ENCODE data around the gene AFF3. TPM values are rescaled to one million over a fixed set of nuclear protein-coding genes. Genes with fewer than 3 reads are reported as not detected.

Gene AFF3
- total and polyA plus RNA-seq, 4 experiments from 2014 or later: 0.63 to 4.6 (median 3.6) TPM

DNA sequence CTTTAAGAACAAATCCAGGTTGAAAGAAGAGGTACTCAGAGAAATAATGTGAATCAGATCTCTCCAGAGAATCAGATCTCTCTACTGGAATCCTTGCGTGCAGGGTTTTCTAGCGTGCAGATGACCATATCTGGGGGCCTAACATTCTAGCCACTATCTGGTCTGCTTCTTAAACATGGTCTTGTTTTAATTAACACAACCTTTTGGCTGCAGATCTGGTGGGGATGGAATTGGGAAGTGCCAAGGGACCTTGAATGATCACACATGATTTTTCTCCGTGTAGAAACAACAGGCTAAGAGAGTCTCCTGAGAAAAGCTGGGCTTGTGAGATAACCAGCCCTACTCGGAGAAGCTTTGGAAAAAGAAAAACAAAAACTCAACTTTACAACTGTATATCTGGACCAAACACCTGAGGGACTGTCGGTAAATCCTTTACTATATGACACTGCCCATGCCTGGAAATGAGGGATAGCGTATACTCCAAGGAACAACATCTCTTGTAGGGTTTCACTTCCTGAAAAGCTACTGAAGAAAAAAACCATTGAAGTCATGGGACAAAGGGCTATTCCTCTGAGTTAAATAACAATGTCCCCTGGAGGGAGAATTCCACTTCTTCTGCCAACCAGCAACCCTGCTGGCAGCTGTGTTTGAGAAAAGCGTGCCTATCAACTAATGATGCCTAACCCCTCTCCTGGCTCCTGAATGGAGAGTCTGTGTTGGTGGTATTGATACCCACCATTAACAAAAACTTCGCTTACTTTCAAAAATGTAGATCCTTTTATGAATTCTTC is 481.6 kb downstream of the AFF3 start:
- no peaks in the 10 kb centered on the region for H3K4me1 ChIP-seq (ENCODE audit: insufficient read depth, low read length)
- H3K27ac Mint-ChIP-seq: no peak overlapping the region
- H3K4me1 Mint-ChIP-seq: no peaks in the 10 kb centered on the region
- no peak overlapping the region for H3K4me3 Mint-ChIP-seq
- no peaks in the 10 kb centered on the region for H3K36me3 ChIP-seq (ENCODE audit: insufficient read depth, low read length)
- no peak for DNase-seq
- H3K27me3 ChIP-seq (ENCODE audit: insufficient read depth, low read length): no peaks in the 10 kb centered on the region
- H3K27me3 Mint-ChIP-seq: peaks cover 2 to 7% of the 10 kb centered on the region in 2 donors
- CTCF ChIA-PET (ENCODE audit: partially characterized antibody): no interaction called here
- intact Hi-C loops (cut with micrococcal nuclease): no loop called here
- H3K9me3 ChIP-seq (ENCODE audit: control insufficient read depth in 1 of 2, low read length in 2 of 2): no peaks in the 10 kb centered on the region
- no peak overlapping the region for H3K4me3 ChIP-seq (ENCODE audit: low read length in 2 of 2)
- POLR2A ChIA-PET (ENCODE audit: partially characterized antibody): no interaction called here
- no peaks in the 10 kb centered on the region for H3K36me3 Mint-ChIP-seq
- no peak overlapping the region for H3K27ac ChIP-seq (ENCODE audit: low read depth, low read length)
- H3K9me3 Mint-ChIP-seq: peaks cover 0 to 4% (median 0%) of the 10 kb centered on the region in 8 donors

DNA sequence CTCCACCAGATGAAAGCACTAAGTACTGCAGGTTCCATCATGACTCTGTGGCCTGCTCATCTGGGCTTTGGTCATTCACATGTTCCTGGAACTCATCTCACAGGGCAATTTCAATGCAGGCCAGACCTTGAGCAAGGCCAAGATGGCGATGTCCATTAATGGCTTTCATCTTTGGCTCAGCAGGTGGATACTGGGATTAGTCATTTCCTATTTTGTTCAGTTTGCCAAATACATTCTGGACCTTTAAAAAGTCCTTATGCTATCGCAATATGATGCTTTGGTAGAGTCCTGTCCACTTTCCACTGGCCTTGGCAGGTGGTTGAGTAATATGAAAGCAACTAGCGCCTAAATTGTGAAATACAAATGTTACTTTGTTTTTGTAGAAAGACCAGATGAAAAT is 482.5 kb downstream of the AFF3 start:
- Histone ChIP-seq H3K36me3 (ENCODE audit: insufficient read depth, low read length) (no peaks in the 10 kb centered on the region), H3K27me3 (ENCODE audit: insufficient read depth, low read length) (no peaks in the 10 kb centered on the region), H3K9me3 (ENCODE audit: control insufficient read depth in 1 of 2, low read length in 2 of 2) (no peaks in the 10 kb centered on the region), H3K4me1 (ENCODE audit: insufficient read depth, low read length) (no peaks in the 10 kb centered on the region), H3K4me3 (ENCODE audit: low read length in 2 of 2) (no peak overlapping the region), H3K27ac (ENCODE audit: low read depth, low read length) (no peak overlapping the region)
- Mint-ChIP-seq H3K4me3 (no peak overlapping the region), H3K27ac (no peak overlapping the region), H3K27me3 (peaks cover 2 to 4% of the 10 kb centered on the region in 2 donors), H3K4me1 (no peaks in the 10 kb centered on the region), H3K36me3 (no peaks in the 10 kb centered on the region), H3K9me3 (peaks cover 0 to 4% (median 0%) of the 10 kb centered on the region in 8 donors)
- ChIA-PET POLR2A (ENCODE audit: partially characterized antibody) (no interaction called here), CTCF (ENCODE audit: partially characterized antibody) (no interaction called here)
- intact Hi-C loops (cut with micrococcal nuclease): no loop called here
- no peak for DNase-seq

DNA sequence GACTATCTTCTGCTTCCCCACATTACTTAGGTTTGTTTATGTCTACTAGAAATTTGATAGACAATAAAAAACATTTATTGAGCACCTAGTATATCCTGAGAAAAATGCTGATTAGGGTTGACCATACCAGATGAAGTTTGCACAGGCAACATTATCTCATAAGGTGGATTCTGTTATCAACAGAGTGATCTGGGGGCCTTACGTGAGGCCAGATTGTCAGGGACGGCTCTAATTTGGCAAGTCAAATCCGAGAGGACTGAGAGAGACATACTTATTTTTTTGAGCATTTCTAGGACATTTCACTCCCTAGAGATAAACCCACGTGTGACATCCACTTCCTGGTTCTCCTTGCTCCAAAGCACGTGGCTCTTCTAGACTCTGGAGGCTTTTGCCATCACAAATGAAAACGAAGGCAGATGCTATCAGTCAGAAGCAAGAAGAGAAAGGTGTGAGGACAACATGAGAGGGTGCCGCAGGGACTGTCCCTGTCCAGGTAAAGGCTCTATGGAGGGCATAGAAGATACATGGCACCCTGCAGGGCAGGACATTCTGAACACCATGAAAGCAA is 484.6 kb downstream of the AFF3 start:
- H3K27ac Mint-ChIP-seq: no peak overlapping the region
- peaks cover 0 to 3% of the 10 kb centered on the region in 2 donors for H3K27me3 Mint-ChIP-seq
- no peaks in the 10 kb centered on the region for H3K36me3 ChIP-seq (ENCODE audit: insufficient read depth, low read length)
- CTCF ChIA-PET (ENCODE audit: partially characterized antibody): no interaction called here
- H3K4me3 Mint-ChIP-seq: no peak overlapping the region
- no peaks in the 10 kb centered on the region for H3K27me3 ChIP-seq (ENCODE audit: insufficient read depth, low read length)
- intact Hi-C loops (cut with micrococcal nuclease): no loop called here
- H3K4me1 ChIP-seq (ENCODE audit: insufficient read depth, low read length): no peaks in the 10 kb centered on the region
- no peaks in the 10 kb centered on the region for H3K36me3 Mint-ChIP-seq
- no peaks in the 10 kb centered on the region for H3K9me3 Mint-ChIP-seq
- H3K4me3 ChIP-seq (ENCODE audit: low read length in 2 of 2): no peak overlapping the region
- no peak for DNase-seq
- H3K4me1 Mint-ChIP-seq: no peaks in the 10 kb centered on the region
- POLR2A ChIA-PET (ENCODE audit: partially characterized antibody): no interaction called here
- no peaks in the 10 kb centered on the region for H3K9me3 ChIP-seq (ENCODE audit: control insufficient read depth in 1 of 2, low read length in 2 of 2)
- no peak overlapping the region for H3K27ac ChIP-seq (ENCODE audit: low read depth, low read length)

- Histone ChIP-seq H3K9me3 (ENCODE audit: control insufficient read depth in 1 of 2, low read length in 2 of 2) (no peaks in the 10 kb centered on the region), H3K27ac (ENCODE audit: low read depth, low read length) (no peak overlapping the region), H3K27me3 (ENCODE audit: insufficient read depth, low read length) (no peaks in the 10 kb centered on the region), H3K4me3 (ENCODE audit: low read length in 2 of 2) (no peak overlapping the region), H3K36me3 (ENCODE audit: insufficient read depth, low read length) (no peaks in the 10 kb centered on the region), H3K4me1 (ENCODE audit: insufficient read depth, low read length) (no peaks in the 10 kb centered on the region)
- POLR2A ChIA-PET (ENCODE audit: partially characterized antibody): no interaction called here
- intact Hi-C loops (cut with micrococcal nuclease): no loop called here
- Mint-ChIP-seq H3K4me3 (no peak overlapping the region), H3K27ac (no peak overlapping the region), H3K4me1 (no peaks in the 10 kb centered on the region), H3K36me3 (no peaks in the 10 kb centered on the region), H3K9me3 (no peaks in the 10 kb centered on the region), H3K27me3 (peaks cover 0 to 3% of the 10 kb centered on the region in 2 donors)
- CTCF ChIA-PET (ENCODE audit: partially characterized antibody): no interaction called here
- DNase-seq: no peak
These were observed 485.4 kb downstream of the AFF3 start for GRCh38 chr2:99656994-99657393.

DNA sequence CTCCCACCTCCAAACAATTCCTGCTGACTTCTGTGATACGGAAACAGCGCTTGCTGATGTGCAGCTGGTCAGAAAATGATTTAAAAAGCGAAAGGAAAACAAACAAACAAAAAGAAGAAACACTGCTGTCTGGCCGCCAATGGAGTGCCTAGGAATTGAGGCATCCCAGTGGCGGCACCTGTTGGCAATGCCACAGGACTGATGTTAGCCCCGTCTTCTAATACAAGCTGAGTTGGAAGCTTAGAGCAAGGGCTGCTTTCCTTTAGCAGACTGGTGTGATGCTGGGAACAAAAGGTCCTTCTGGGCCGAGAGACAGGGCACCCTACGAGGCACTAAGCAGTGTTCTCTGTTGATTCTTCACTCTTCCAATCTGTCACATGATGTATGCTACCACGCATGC is 489.0 kb downstream of the AFF3 start:
- no peaks in the 10 kb centered on the region for H3K9me3 Mint-ChIP-seq
- no peaks in the 10 kb centered on the region for H3K36me3 Mint-ChIP-seq
- no peak overlapping the region for H3K27ac ChIP-seq (ENCODE audit: low read depth, low read length)
- H3K27me3 ChIP-seq (ENCODE audit: insufficient read depth, low read length): no peaks in the 10 kb centered on the region
- POLR2A ChIA-PET (ENCODE audit: partially characterized antibody): no interaction called here
- no peak for DNase-seq
- intact Hi-C loops (cut with micrococcal nuclease): no loop called here
- H3K4me3 ChIP-seq (ENCODE audit: low read length in 2 of 2): no peak overlapping the region
- H3K9me3 ChIP-seq (ENCODE audit: control insufficient read depth in 1 of 2, low read length in 2 of 2): no peaks in the 10 kb centered on the region
- H3K36me3 ChIP-seq (ENCODE audit: insufficient read depth, low read length): no peaks in the 10 kb centered on the region
- no peaks in the 10 kb centered on the region for H3K4me1 ChIP-seq (ENCODE audit: insufficient read depth, low read length)
- H3K27me3 Mint-ChIP-seq: no peaks in the 10 kb centered on the region
- H3K4me3 Mint-ChIP-seq: no peak overlapping the region
- CTCF ChIA-PET (ENCODE audit: partially characterized antibody): no interaction called here
- H3K4me1 Mint-ChIP-seq: no peaks in the 10 kb centered on the region
- no peak overlapping the region for H3K27ac Mint-ChIP-seq

DNA sequence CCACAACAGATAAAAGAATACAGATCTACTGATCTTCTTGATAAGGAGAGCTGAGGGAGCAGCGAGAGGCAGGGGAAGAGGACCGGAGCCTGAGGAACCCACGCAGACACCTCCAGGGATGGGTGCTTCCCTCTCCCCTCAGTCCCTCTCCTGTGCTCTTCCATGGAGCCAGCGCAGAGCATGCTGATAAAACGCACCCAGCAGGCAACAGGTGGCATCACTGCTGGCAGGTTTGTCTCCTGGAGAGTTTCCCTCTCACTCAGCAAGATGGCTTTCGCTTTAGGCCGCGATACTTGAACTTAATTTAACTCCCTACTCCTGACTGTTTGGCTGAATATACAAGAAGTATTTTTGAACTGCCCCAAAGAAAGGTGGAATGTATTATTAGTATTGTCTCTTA is 489.5 kb downstream of the AFF3 start:
- no peak overlapping the region for H3K4me3 ChIP-seq (ENCODE audit: low read length in 2 of 2)
- no peaks in the 10 kb centered on the region for H3K4me1 Mint-ChIP-seq
- H3K9me3 ChIP-seq (ENCODE audit: control insufficient read depth in 1 of 2, low read length in 2 of 2): no peaks in the 10 kb centered on the region
- H3K27ac Mint-ChIP-seq: no peak overlapping the region
- ChIA-PET CTCF (ENCODE audit: partially characterized antibody) (no interaction called here), POLR2A (ENCODE audit: partially characterized antibody) (no interaction called here)
- no peaks in the 10 kb centered on the region for H3K36me3 ChIP-seq (ENCODE audit: insufficient read depth, low read length)
- no peak for DNase-seq
- H3K27ac ChIP-seq (ENCODE audit: low read depth, low read length): no peak overlapping the region
- no peaks in the 10 kb centered on the region for H3K4me1 ChIP-seq (ENCODE audit: insufficient read depth, low read length)
- intact Hi-C loops (cut with micrococcal nuclease): no loop called here
- no peaks in the 10 kb centered on the region for H3K36me3 Mint-ChIP-seq
- H3K27me3 Mint-ChIP-seq: no peaks in the 10 kb centered on the region
- H3K9me3 Mint-ChIP-seq: no peaks in the 10 kb centered on the region
- H3K4me3 Mint-ChIP-seq: no peak overlapping the region
- H3K27me3 ChIP-seq (ENCODE audit: insufficient read depth, low read length): no peaks in the 10 kb centered on the region

DNA sequence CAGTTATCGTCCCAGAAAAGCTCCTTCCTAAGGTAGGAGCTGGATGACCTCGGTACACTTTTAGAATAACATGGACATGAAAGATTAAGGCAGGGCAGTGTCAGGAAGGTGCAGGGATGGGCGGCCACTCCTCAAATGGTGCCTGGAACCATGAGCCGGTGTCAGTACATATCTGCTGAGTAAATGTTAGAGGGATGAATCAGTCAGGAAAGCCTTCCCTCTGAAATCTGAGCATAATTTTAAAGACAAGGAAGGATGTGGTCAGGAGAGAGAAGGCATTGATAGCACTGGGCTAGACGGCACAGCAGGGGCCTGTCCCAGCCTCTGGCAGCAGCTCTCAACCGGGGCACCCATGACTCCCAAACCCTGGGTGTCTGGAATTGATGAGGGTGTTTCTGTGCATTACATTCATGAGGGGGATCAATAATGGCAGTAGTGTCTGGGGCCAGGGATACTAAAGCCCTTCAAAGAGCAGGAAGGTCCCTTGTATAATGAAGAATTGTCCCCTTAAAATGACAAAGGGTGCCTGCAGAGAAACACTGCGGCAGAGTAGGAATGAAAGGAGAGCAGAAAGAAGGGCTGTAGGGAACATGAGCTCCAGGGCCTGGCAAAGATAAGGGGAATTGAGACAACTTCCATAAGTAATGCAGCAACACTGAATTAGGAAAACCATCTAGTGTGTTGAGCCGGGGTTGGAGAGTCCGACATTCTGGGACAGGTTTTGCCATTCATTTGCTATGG is 490.3 kb downstream of the AFF3 start:
- Histone ChIP-seq H3K27me3 (ENCODE audit: insufficient read depth, low read length) (no peaks in the 10 kb centered on the region), H3K9me3 (ENCODE audit: control insufficient read depth in 1 of 2, low read length in 2 of 2) (no peaks in the 10 kb centered on the region), H3K4me1 (ENCODE audit: insufficient read depth, low read length) (no peaks in the 10 kb centered on the region), H3K27ac (ENCODE audit: low read depth, low read length) (no peak overlapping the region), H3K4me3 (ENCODE audit: low read length in 2 of 2) (no peak overlapping the region), H3K36me3 (ENCODE audit: insufficient read depth, low read length) (no peaks in the 10 kb centered on the region)
- Mint-ChIP-seq H3K9me3 (peaks cover 0 to 2% (median 0%) of the 10 kb centered on the region in 8 donors), H3K4me3 (no peak overlapping the region), H3K27ac (no peak overlapping the region), H3K27me3 (no peaks in the 10 kb centered on the region), H3K4me1 (no peaks in the 10 kb centered on the region), H3K36me3 (no peaks in the 10 kb centered on the region)
- CTCF ChIA-PET (ENCODE audit: partially characterized antibody): no interaction called here
- POLR2A ChIA-PET (ENCODE audit: partially characterized antibody): no interaction called here
- DNase-seq: no peak
- intact Hi-C loops (cut with micrococcal nuclease): no loop called here

Measured in CD4-positive, alpha-beta memory T cell (primary cell).